ENCODE results near the gene RSPO1.

The RSPO1 gene

GRCh38 chr1:37634992-37635902, 555 bp upstream of the RSPO1 start:
- POLR2A ChIA-PET = no interaction called here
- CTCF ChIA-PET = no interaction called here
- TF ChIP-seq CTCF (IDR thresholded peaks at IDR 0.05; ENCODE audit: control extremely low read depth, extremely low read depth, low read depth, missing control alignments) = no peak
- DNase-seq (ENCODE audit: extremely low spot score) = no peak

- DNase-seq (ENCODE audit: extremely low spot score) = no peak
- CTCF ChIA-PET = no interaction called here
- POLR2A ChIA-PET = no interaction called here
- TF ChIP-seq CTCF (IDR thresholded peaks at IDR 0.05; ENCODE audit: control extremely low read depth, extremely low read depth, low read depth, missing control alignments) = no peak
These were observed 801 bp downstream of the RSPO1 start for GRCh38 chr1:37633938-37634243.

DNA sequence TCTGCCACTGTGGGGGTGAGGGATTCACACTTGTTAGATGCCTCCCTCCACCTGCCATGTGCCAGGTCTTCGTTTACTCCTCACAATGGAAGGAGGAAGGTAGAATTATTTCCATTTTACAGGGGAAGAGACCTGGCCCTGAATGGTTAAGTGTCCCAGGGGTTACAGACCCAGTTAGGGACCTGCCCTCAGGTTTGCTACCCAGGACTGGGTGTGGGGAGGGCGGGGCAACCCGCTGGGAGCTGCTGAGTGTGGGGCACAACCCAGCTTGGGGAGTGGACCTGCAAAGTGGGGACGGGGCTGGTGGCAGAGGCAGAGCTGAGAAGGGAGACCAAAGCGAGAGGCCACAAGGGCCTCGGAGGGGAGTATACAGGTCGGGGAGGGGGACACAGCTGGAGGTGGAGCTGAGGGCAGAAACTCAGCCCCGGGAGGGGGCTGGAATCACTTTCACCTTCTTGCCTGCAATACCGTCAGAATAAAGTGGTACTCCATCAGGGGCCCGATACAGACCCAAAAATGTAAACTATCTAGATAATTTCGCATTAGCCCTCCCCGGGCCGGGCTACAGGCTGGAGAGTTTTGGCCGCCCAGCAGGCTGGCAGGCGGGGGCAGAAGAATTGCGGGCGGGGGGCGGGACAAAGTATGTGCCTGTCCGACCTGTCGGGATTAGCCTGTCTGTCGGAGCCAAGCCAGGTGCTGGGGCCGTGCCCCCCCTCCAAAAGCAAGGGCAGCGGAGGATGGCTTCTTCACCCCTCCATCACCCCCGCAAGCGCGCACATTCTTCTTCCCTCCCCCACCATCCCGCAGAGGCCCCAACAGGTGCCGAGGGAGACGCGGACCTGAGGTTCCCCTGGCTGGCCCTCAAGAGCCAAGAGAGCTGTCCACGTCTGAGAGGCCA, 1.4 kb downstream of the RSPO1 start:
- ChIA-PET CTCF (interaction anchor here (1.0 to 1.4 kb wide), 2 partner anchors 31 to 107 kb away, joined by 3 read pairs; no protein-coding TSS in a partner anchor), POLR2A (no interaction called here)
- TF ChIP-seq CTCF (IDR thresholded peaks at IDR 0.05; ENCODE audit: control extremely low read depth, extremely low read depth, low read depth, missing control alignments) = no peak
- no peak for DNase-seq (ENCODE audit: extremely low spot score)

- CTCF ChIA-PET = interaction anchor here (1.3 kb wide), 1 partner anchor 28 kb away, joined by 6 read pairs; no protein-coding TSS in a partner anchor
These were observed 3.7 kb downstream of the RSPO1 start for GRCh38 chr1:37631036-37631435.

DNA sequence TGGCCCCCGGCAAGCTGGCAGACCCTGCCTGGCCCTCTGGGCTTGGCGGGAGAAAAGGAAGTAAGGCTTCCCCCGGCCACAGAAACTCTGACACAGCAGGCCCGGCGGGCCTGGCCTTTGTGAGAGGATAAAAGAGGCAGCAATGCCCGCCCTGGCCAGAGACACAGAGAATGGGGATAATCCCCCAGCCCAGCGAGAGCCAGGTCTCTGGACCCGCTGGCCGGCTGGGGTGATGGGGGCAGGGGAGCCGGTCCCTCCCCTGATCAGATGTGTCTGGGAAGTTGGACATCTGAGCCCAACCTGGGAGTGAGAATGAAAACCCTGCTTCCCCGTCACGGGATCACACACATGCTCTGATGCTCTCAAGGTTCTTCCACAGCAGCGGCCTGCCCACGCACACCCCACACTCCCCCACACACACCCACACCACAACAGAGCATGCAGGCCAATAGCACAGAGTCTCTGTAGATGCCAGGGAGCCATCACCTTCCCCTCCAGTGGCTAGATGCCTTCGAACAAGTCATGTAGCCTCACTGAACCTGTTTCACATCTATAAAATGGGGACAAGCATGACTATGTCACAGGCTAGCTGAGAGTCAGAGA, 4.2 kb downstream of the RSPO1 start:
- CTCF ChIA-PET = interaction anchor here (1.2 to 1.3 kb wide), 4 partner anchors 27 to 61 kb away, joined by 3 to 6 read pairs (median 4); partner anchors contain the start of gene CDCA8

More at GRCh38 chr1:37631036-37631435, 3.7 kb downstream of the RSPO1 start:
- DNase-seq (ENCODE audit: extremely low spot score) = no peak
- POLR2A ChIA-PET = no interaction called here
- TF ChIP-seq CTCF (IDR thresholded peaks at IDR 0.05; ENCODE audit: control extremely low read depth, extremely low read depth, low read depth, missing control alignments) = no peak

More for the DNA sequence above, 4.2 kb downstream of the RSPO1 start:
- POLR2A ChIA-PET = no interaction called here
- no peak for TF ChIP-seq CTCF (IDR thresholded peaks at IDR 0.05; ENCODE audit: control extremely low read depth, extremely low read depth, low read depth, missing control alignments)
- no peak for DNase-seq (ENCODE audit: extremely low spot score)
